NB4 (cell line): ENCODE data around the gene SPATA16.

Experiments used
- DNase-seq: peaks from one replicate; pipeline ENCODE4 v3.0.0; 2010; ENCODE audit warnings: low read depth
- H3K4me3 ChIP-seq: one replicate; pipeline ENCODE4 v1.5.1; 2011; ENCODE audit warnings: mild to moderate bottlenecking, low read depth, low read length, moderate library complexity
- CTCF ChIP-seq: IDR thresholded peaks from one replicate; pipeline ENCODE4 v1.5.1; 2012; ENCODE audit warnings: low read depth, low read length
- MAX ChIP-seq: IDR thresholded peaks from 2 replicates; pipeline ENCODE4 v1.6.1; 2011; ENCODE audit warnings: low read depth, low read length
- MYC ChIP-seq: IDR thresholded peaks from 2 replicates; pipeline ENCODE4 v1.6.1; 2011; ENCODE audit warnings: low read depth, low read length
- POLR2A ChIP-seq: IDR thresholded peaks from 2 replicates; pipeline ENCODE4 v1.6.1; 2011; ENCODE audit warnings: mild to moderate bottlenecking; ENCODE audit not compliant: insufficient read length; ENCODE audit errors: extremely low read depth

Gene SPATA16

GRCh38 chr3:173066044-173067004 is 74.7 kb downstream of the SPATA16 start:
- H3K4me3 ChIP-seq: no peak overlapping the region
- DNase-seq: no peak
- no peak for TF ChIP-seq CTCF
- no peak for TF ChIP-seq MAX
- no peak for TF ChIP-seq MYC
- TF ChIP-seq POLR2A: no peak

- no peak for DNase-seq
- TF ChIP-seq POLR2A (no peak), CTCF (no peak)
- no peak overlapping the region for H3K4me3 ChIP-seq
Observed at GRCh38 chr3:173065543-173065981, 75.5 kb downstream of the SPATA16 start.

GRCh38 chr3:173064631-173065030 is 76.4 kb downstream of the SPATA16 start:
- no peak for DNase-seq
- H3K4me3 ChIP-seq: no peak overlapping the region
- TF ChIP-seq MAX (no peak), CTCF (no peak), MYC (no peak), POLR2A (no peak)

GRCh38 chr3:173058229-173058628 is 82.8 kb downstream of the SPATA16 start:
- TF ChIP-seq CTCF (no peak), MYC (no peak), POLR2A (no peak), MAX (no peak)
- no peak for DNase-seq
- H3K4me3 ChIP-seq: no peak overlapping the region

- H3K4me3 ChIP-seq: no peak overlapping the region
- no peak for DNase-seq
- no peak for TF ChIP-seq MAX
- no peak for TF ChIP-seq MYC
- no peak for TF ChIP-seq CTCF
- no peak for TF ChIP-seq POLR2A
Observed at GRCh38 chr3:173055228-173055933, 85.7 kb downstream of the SPATA16 start.
